GM18873 (cell line): ENCODE measurements around the gene RARB.

Experiments used
- ATAC-seq: cut with Tn5 transposase; IDR thresholded peaks from one replicate; pipeline ENCODE4 v1.9.1; 2021; ENCODE audit warnings: mild to moderate bottlenecking, moderate library complexity, moderate number of reproducible peaks; ENCODE audit not compliant: unreplicated experiment, low FRiP score

Gene RARB

GRCh38 chr3:25427942-25428788, at the start of gene RARB:
TSS of gene RARB (plus strand) at chr3:25428263. CDS start at chr3:25428732, 469 bp downstream.
- no peak for ATAC-seq

GRCh38 chr3:25378786-25379311, 49.2 kb upstream of the RARB start:
- no peak for ATAC-seq

DNA sequence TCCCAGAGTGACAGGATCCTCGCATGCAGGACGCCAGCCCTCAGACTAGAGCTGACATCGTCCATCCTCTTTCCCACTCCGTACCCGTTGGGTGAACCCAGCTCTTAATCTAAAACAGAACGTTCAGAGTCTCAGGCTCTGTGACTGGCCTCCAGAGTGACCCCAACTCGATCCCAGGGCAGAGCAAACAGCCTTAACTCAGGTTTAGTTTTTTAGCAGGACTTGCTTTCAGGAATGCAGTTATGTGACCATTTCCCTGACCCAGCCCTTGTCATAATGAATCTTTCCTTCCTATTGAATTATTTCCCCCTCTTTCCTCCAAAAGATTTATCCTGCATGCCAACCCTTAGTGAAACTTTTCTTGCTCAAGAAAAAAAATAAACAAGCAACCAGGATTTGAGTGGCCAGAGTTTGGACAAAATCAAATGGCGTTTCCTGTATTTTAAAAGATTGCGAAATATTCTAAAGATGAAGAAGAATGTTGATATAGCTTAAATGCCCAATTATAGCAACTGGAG, 47.8 kb upstream of the RARB start:
- ATAC-seq, result no peak

DNA sequence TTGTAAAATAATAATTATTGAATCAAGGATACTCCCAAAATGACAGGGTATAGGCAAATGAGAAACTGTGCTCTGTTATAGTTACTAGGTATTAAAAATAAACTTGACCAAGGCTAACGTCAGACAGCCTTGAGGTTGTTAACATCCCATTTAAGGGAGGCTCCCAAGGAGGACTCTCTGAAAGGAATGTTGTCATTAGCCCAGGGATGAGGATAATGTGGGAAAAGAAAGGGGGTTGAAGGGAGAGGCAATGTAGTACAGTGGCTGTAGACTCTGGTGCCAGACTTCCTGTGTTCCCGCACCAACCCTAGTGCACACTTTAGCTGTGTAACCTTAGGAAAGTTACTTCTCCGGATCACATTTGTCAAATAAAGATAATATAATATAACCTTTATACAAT, 47.0 kb upstream of the RARB start:
- ATAC-seq, result no peak

- no peak for ATAC-seq
These were observed 43.6 kb upstream of the RARB start for GRCh38 chr3:25384471-25384870.

DNA sequence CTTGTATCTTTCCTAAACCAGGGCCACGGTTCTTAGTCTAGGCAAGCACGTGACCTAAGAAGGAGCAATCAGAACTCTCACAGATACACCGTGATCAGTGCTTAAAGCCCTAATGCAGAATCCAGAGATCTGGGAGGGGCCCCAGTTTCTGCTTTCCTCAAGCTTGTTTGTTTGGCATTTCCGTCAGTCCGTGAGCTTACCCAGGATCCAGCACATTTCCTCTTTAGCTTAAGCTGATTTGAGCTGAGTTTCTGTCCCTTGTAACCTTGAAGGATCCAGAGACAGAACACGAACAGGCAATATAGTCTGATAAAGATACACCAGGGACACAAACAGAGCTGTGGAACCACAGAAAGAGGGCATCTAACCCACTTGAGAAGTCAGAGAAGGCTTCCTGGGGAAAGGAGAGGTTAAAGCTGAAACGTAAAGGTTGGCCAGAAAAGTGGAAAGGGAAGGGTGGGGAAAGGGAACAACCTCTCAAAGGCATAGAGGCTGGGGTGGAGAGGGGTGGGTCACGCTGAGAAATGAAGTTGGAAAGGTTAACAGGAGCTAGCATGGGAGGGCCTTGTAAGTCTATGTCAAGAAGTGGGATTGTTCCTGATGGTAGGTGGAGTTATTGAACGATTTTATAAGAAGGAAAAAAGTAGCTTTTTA, 42.1 kb upstream of the RARB start:
- no peak for ATAC-seq

DNA sequence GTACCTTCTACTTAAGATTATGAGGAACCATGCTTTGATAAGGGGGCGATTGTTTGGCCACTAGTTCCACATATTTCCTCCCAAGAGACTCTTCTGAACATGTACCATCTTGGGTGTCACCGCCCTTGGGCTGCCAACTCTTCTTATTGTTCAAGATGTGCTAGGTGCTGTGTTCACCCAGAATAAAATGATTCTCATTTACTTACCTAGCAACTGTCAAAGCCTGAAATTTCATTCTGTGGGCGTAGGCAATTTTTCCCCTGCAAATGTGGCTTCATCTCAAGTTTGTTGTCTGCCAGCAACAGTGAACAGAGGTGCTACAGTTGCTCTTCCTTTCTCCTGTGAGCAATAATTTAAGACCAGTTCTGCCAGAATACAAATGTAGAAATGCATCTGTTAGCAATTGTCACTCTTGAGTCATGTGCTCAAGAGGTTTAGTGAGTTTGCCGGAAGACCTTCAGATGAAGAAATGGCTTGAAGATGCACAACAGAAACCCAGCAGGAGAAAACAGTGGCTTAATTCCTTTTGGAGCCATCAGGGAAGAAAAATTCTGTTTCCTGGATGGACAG, 41.3 kb upstream of the RARB start:
- ATAC-seq, result no peak

DNA sequence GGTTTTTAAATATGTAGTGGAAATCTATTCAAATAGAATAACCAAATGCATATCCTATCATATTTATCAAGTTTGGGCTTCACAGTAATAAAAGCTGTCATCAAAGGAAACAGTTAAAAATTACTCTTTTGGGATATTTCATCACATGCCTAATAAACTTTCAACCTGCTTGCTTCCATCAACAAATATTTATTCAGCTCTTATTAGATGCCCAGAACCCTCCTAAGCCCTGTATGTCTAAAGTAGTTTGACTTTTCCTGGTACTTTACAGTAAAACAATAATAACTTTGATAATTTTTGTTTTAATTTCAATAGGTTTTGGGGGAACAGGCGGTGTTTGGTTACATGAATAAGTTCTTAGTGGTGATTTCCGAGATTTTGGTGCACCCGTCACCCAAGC, 37.5 kb upstream of the RARB start:
- no peak for ATAC-seq

GRCh38 chr3:25396251-25396650, 31.8 kb upstream of the RARB start:
- no peak for ATAC-seq

GRCh38 chr3:25396686-25397085, 31.4 kb upstream of the RARB start:
- no peak for ATAC-seq

DNA sequence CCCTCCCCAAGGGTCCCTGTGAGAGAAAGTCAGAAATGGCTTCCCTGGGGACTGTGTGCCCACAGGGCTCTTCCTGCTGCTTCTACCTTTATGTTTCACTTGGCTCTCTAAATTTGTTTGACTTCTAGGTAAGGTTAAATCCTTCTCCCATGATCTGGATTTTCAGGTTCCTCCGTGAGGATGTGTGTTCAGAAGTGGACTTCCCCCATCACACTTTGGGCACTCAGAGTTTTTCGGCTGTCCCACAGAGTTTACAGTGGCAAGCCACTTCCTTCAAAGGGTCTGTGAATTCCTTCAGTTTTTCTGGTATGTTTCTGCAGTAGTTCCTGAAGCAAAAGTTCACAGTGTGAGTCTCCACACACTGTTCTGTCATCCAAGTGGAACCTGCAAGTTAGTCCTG, 30.9 kb upstream of the RARB start:
- ATAC-seq, result no peak

- ATAC-seq, result no peak
These were observed 27.5 kb upstream of the RARB start for GRCh38 chr3:25400587-25400986.

GRCh38 chr3:25403968-25404367, 24.1 kb upstream of the RARB start:
- ATAC-seq, result no peak

DNA sequence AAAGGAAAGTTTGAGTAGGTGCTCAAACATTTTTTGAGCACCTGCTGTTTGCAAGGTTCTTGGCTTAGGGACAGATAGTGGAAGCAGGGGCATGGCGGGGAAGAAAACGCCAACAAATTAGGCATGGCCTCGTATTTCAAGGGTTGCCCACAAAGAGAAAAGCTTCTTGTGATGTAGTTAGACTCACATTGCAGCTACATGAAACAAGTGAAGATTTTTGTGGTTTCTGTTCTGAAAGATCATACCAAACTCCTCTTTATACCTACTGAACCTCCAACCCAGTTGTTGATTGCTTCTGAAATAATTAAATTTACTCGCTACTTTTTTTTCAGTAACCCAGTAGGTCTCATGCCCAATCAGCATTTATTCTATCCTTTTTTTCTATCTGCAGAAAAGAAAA, 23.5 kb upstream of the RARB start:
- no peak for ATAC-seq

DNA sequence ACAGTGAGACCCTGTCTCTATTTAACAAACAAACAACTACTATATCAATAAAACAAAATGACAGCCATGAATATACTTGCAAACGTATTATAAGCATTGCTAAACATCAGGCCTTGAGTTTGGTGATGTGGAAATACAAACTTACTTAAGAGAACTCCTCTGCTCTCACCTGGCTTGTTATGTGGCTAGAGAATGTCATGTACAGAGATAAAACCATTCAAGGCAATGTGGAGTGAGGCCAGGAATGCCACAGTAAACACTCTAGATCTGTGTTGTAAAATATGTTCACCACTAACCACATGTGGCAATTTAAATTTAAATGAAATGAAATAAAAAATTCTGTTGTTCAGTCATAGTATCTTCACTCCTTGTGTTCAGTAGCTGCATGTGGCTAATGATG, 22.7 kb upstream of the RARB start:
- ATAC-seq, result no peak

DNA sequence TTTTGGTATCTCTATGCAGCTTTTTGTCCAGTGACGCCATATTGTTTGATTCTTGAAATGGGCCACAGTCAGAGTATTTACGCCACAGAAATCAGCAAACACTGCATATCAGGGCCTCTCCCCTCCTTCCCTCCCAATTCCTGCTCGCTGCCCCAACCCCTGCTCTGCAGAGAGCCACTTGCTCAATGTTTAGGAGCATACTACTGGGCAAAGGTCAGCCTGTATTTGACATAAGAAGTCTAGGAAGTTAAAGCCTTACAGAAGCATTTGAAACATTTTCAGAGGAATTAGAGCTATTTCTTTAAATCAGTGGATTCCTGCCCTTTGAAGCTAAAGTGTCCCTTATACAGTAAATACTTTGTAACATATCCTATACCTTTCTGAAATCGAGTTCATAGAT, 17.4 kb upstream of the RARB start:
- no peak for ATAC-seq

DNA sequence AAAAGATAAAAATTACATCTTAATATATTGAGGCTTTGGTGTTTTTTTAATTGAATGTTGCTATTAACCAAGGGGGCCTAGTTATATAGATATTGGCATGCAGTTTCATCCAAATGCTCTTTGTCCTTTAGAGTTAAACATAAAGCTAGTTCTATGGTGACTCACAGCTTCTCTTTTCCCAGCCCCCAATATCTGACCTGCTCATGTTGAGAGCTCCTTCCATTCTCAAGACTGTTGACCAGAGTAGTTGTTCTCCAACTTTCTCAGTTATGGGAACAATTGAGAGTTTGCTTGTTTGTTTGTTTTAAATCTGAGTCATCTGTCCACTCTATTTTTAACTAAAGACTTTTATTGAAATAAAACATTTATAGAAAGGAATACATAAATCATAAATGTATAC, 15.8 kb upstream of the RARB start:
- no peak for ATAC-seq

DNA sequence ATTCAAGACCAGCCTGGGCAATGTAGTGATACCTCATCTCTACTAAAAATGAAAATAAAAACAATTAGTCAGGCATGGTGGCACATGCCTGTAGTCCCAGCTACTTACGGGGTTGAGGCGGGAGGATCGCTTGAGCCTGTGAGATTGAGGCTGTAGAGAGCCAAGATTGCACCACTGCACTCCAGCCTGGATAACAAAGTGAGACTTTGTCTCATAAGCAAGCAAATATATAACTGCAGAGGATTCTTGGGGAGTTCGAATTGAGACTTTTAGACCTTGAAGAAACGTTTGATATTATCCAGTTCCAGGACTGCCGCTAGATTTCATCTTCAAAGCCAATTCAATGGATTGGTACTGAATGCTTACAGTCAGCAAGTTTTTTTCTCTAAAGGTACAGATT, 11.9 kb upstream of the RARB start:
- no peak for ATAC-seq

DNA sequence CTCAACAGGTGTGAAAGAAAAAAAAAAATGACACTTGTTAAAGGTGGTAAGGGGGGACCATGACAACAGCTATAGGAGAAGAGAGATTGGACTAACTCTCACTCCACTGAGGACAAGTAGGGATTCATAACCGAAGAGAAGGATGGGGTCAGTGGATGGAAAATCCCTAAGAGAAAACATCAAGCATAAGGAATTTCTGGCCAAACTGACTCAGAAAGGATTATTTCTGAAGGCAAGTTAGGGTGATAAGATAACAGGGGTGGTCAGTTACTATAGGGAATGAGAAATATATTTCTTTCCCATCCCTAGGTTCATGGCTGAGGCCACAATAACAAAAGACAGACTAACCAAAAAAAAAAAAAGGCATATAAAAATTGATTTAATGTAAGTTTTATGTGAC, 9.5 kb upstream of the RARB start:
- ATAC-seq, result no peak

DNA sequence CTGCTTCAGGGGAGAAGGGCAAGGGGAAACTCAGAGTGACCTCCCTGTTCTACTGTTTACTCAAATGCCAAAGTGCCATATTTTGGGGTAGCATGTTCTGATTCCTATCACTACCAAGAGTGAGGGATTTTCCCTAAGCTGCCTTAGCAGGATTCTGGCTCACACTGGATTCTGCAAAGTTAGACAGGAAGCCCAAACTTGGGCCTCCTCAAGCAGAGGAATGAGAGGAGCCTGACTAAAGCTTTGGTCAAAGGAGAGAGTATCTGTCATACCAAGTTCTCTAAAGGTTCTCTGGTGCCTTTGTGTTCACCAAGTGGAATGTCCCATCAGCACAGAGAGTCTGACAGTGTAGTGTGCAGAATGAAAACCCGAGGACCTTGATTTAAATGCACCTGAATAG, 8.8 kb upstream of the RARB start:
- ATAC-seq, result no peak

GRCh38 chr3:25420147-25420546, 7.9 kb upstream of the RARB start:
- ATAC-seq, result no peak
